HEK293 (cell line): ENCODE data around the gene ADM.

ENCODE experiments used
- CTCF ChIA-PET: fragments of 350-600 bp; formaldehyde crosslinking; extraction: SDS; loops from one replicate; lab custom pipeline; 2021; ENCODE audit warnings: antibody characterized with exemption; lab: Yijun Ruan, JAX
- POLR2A ChIA-PET: fragments of 300-600 bp; formaldehyde crosslinking; extraction: SDS; loops from one replicate; lab custom pipeline; 2020; ENCODE audit warnings: antibody characterized with exemption, inconsistent platforms; lab: Yijun Ruan, JAX
- H3K27ac ChIP-seq: fragments of 200-500 bp; sonication (Bioruptor generic); 2 replicates; pipeline ENCODE4 v1.5.1; 2014; ENCODE audit warnings: low read depth, low read length, control low read depth, inconsistent platforms; ENCODE audit errors: extremely low read depth
- H3K36me3 ChIP-seq, 2 experiments: fragments of 200-500 bp in 1 of 2; sonication (Bioruptor generic) in 1 of 2; 1 replicate in 1 of 2; 2 replicates in 1 of 2; pipeline ENCODE4 v1.5.1; 2014 to 2017; ENCODE audit warnings: inconsistent platforms in 2 of 2, low read length in 2 of 2; ENCODE audit not compliant: control insufficient read depth in 2 of 2, insufficient read depth in 1 of 2
- H3K4me1 ChIP-seq: fragments of 200-500 bp; sonication (Bioruptor generic); 2 replicates; pipeline ENCODE4 v1.5.1; 2014; ENCODE audit warnings: mild to moderate bottlenecking, low read length, inconsistent platforms; ENCODE audit not compliant: control insufficient read depth, insufficient read depth
- H3K4me3 ChIP-seq: 2 replicates; pipeline ENCODE4 v1.5.1; 2011; ENCODE audit warnings: low read depth, mild to moderate bottlenecking, control low read depth, low read length, moderate library complexity
- H3K9me3 ChIP-seq: fragments of 200-500 bp; sonication (Bioruptor generic); 2 replicates; pipeline ENCODE4 v1.5.1; 2014; ENCODE audit warnings: low read depth, low read length, inconsistent platforms; ENCODE audit not compliant: control insufficient read depth, insufficient read depth
- GLI4 ChIP-seq: fragments of 450-650 bp; formaldehyde crosslinking; IDR thresholded peaks from 2 replicates; pipeline ENCODE4 v1.5.1; 2016; ENCODE audit warnings: missing biosample characterization, missing genetic modification characterization
- HOXD13 ChIP-seq: sonication (generic); formaldehyde crosslinking; IDR thresholded peaks from 2 replicates; pipeline ENCODE4 v1.8.0; 2022; ENCODE audit warnings: missing genetic modification reagents, borderline replicate concordance
- PRDM1 ChIP-seq: fragments of 450-650 bp; formaldehyde crosslinking; IDR thresholded peaks from 2 replicates; pipeline ENCODE4; 2016; ENCODE audit warnings: missing biosample characterization, missing genetic modification characterization
- PRDM10 ChIP-seq: fragments of 450-650 bp; formaldehyde crosslinking; IDR thresholded peaks from 2 replicates; pipeline ENCODE4 v1.5.1; 2016; ENCODE audit warnings: missing biosample characterization, missing genetic modification characterization
- TCF7L2 ChIP-seq: IDR thresholded peaks from 2 replicates; pipeline ENCODE4 v1.6.1; 2011; ENCODE audit warnings: low read depth, mild to moderate bottlenecking, inconsistent platforms, low read length, moderate library complexity, borderline replicate concordance
- ZFP37 ChIP-seq: fragments of 450-650 bp; formaldehyde crosslinking; IDR thresholded peaks from 2 replicates; pipeline ENCODE4 v1.5.1; 2016; ENCODE audit warnings: missing biosample characterization, missing genetic modification characterization
- ZIC2 ChIP-seq: fragments of 450-650 bp; formaldehyde crosslinking; IDR thresholded peaks from 2 replicates; pipeline ENCODE4 v1.5.1; 2016; ENCODE audit warnings: missing biosample characterization, missing genetic modification characterization
- ZNF133 ChIP-seq: fragments of 450-650 bp; formaldehyde crosslinking; IDR thresholded peaks from 2 replicates; pipeline ENCODE4 v1.5.1; 2016; ENCODE audit warnings: missing biosample characterization, missing genetic modification characterization
- ZNF19 ChIP-seq: fragments of 450-650 bp; formaldehyde crosslinking; IDR thresholded peaks from 2 replicates; pipeline ENCODE4; 2016; ENCODE audit warnings: missing biosample characterization, missing genetic modification characterization, low read depth
- ZNF354C ChIP-seq: fragments of 450-650 bp; formaldehyde crosslinking; IDR thresholded peaks from 2 replicates; pipeline ENCODE4 v1.5.1; 2016; ENCODE audit warnings: missing biosample characterization, missing genetic modification characterization, low read depth, borderline replicate concordance
- ZNF37A ChIP-seq: fragments of 450-650 bp; IDR thresholded peaks from 2 replicates; pipeline ENCODE4 v1.5.1; 2018; ENCODE audit warnings: missing biosample characterization, missing genetic modification characterization
- ZNF488 ChIP-seq: fragments of 450-650 bp; formaldehyde crosslinking; IDR thresholded peaks from 2 replicates; pipeline ENCODE4 v1.5.1; 2016; ENCODE audit warnings: missing biosample characterization, missing genetic modification characterization
- ZNF621 ChIP-seq: fragments of 450-650 bp; formaldehyde crosslinking; IDR thresholded peaks from 2 replicates; pipeline ENCODE4 v1.5.1; 2017; ENCODE audit warnings: missing biosample characterization, missing genetic modification characterization
- ZNF768 ChIP-seq: fragments of 450-650 bp; formaldehyde crosslinking; IDR thresholded peaks from 2 replicates; pipeline ENCODE4 v1.5.1; 2018; ENCODE audit warnings: missing biosample characterization, mild to moderate bottlenecking, missing genetic modification characterization
- TF ChIP-seq, protein P1 (sequence below): fragments of 450-650 bp; formaldehyde crosslinking; IDR thresholded peaks from 2 replicates; pipeline ENCODE4 v1.5.1; 2016; ENCODE audit warnings: missing biosample characterization, missing genetic modification characterization

The ADM gene

DNA sequence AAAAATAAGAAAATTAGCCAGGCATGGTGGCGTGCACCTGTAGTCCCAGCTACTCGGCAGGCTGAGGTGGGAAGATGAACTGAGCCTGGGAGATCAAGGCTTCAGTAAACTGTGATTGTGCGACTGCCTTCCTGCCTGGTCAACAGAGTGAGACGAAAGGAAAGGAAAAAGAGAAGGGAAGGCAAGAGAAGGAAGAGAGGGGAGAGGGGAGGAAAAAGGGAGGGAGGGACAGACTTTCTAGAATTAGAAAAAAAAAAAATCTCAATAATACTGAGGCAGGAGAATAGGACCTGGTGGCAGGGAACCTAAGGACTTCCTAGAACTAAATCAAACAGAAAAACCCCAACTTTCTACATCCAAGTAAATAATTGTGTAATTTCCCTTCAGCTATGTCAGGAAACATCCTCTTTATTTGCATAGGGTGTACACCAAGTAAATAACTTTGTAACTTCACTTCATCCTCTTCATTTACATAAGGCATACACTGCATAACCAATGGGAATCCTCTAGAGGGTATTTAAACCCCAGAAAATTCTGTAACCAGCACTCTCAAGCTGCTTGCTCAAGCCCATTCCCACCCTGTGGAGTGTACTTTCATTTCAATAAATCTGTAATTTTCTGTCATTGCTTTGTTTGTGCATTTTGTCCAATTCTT, 19.6 kb upstream of the ADM start:
- CTCF ChIA-PET, result interaction anchor here (1.2 to 1.9 kb wide), 2 partner anchors 19 to 23 kb away, joined by 3 to 12 read pairs; no protein-coding TSS in a partner anchor
- peaks cover 0 to 3% of the 10 kb centered on the region in 2 experiments; a peak in 1 of 3 replicates for H3K36me3 ChIP-seq
- H3K4me3 ChIP-seq, result no peak overlapping the region
- POLR2A ChIA-PET, result interaction anchor here (3.5 kb wide), 1 partner anchor 19 kb away, joined by 19 read pairs; the partner anchor contains the start of gene ADM
- H3K27ac ChIP-seq, result no peak overlapping the region
- TF ChIP-seq ZIC2 (no peak), PRDM1 (peak; percentile 33; the same call in 1 of the 2 replicates), ZNF133 (no peak)
- H3K9me3 ChIP-seq, result no peaks in the 10 kb centered on the region
- H3K4me1 ChIP-seq, result no peaks in the 10 kb centered on the region

- no peak for TF ChIP-seq PRDM10 (tag by site-specific recombination)
- no peak for TF ChIP-seq GLI4 (tag by site-specific recombination)
- no peak for TF ChIP-seq ZFP37
- TF ChIP-seq ZNF37A (tag by site-specific recombination), result no peak
- TF ChIP-seq ZNF354C (tag by site-specific recombination), result no peak
- TF ChIP-seq HOXD13 (CRISPR knock-in tag), result no peak
- no peak for TF ChIP-seq TCF7L2
- TF ChIP-seq, protein P1, sequence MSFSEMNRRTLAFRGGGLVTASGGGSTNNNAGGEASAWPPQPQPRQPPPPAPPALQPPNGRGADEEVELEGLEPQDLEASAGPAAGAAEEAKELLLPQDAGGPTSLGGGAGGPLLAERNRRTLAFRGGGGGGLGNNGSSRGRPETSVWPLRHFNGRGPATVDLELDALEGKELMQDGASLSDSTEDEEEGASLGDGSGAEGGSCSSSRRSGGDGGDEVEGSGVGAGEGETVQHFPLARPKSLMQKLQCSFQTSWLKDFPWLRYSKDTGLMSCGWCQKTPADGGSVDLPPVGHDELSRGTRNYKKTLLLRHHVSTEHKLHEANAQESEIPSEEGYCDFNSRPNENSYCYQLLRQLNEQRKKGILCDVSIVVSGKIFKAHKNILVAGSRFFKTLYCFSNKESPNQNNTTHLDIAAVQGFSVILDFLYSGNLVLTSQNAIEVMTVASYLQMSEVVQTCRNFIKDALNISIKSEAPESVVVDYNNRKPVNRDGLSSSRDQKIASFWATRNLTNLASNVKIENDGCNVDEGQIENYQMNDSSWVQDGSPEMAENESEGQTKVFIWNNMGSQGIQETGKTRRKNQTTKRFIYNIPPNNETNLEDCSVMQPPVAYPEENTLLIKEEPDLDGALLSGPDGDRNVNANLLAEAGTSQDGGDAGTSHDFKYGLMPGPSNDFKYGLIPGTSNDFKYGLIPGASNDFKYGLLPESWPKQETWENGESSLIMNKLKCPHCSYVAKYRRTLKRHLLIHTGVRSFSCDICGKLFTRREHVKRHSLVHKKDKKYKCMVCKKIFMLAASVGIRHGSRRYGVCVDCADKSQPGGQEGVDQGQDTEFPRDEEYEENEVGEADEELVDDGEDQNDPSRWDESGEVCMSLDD (tag by site-specific recombination), result no peak
- no peak for TF ChIP-seq ZNF19 (tag by site-specific recombination)
- no peak for TF ChIP-seq ZNF488
- TF ChIP-seq ZNF768 (tag by site-specific recombination), result no peak
- no peak for TF ChIP-seq ZNF621 (tag by site-specific recombination)
- no peaks in the 10 kb centered on the region for H3K4me1 ChIP-seq
- no peaks in the 10 kb centered on the region for H3K9me3 ChIP-seq
- no peak overlapping the region for H3K27ac ChIP-seq
- ChIA-PET CTCF (interaction anchor here (1.8 kb wide), 1 partner anchor 80 kb away, joined by 5 read pairs; no protein-coding TSS in a partner anchor), POLR2A (interaction anchor here (1.0 to 2.0 kb wide), 3 partner anchors 13 to 24 kb away, joined by 4 to 11 read pairs (median 4); partner anchors contain the start of gene ADM)
- H3K4me3 ChIP-seq, result no peak overlapping the region
- H3K36me3 ChIP-seq, result peaks cover 0 to 7% of the 10 kb centered on the region in 2 experiments; a peak in 1 of 3 replicates
Measured at GRCh38 chr11:10287140-10287539, 17.7 kb upstream of the ADM start.
